Activated naive CD4-positive, alpha-beta T cell treated with anti-CD3 and anti-CD28 coated beads, Interleukin-2, amount 50 U/mL, for 24 hours (primary cell): ENCODE data around the gene DIDO1.
"Not testable (repeated sequence)": the region's sequence is repeated elsewhere in the genome, so short reads cannot be mapped to it uniquely, and the experiment has no call there.

Experiments used
- H3K27ac Mint-ChIP-seq: one replicate; pipeline ENCODE4 v1.8.0; 2021; ENCODE audit warnings: mild to moderate bottlenecking, mixed read lengths
- H3K27me3 Mint-ChIP-seq: one replicate; pipeline ENCODE4 v1.8.0; 2021; ENCODE audit warnings: mixed read lengths
- H3K36me3 Mint-ChIP-seq: one replicate; pipeline ENCODE4 v1.8.0; 2021; ENCODE audit warnings: mixed read lengths
- H3K4me1 Mint-ChIP-seq: one replicate; pipeline ENCODE4 v1.8.0; 2021; ENCODE audit warnings: mixed read lengths
- H3K4me3 Mint-ChIP-seq: one replicate; pipeline ENCODE4 v1.8.0; 2021; ENCODE audit warnings: mild to moderate bottlenecking, mixed read lengths
- H3K9me3 Mint-ChIP-seq: one replicate; pipeline ENCODE4 v1.8.0; 2021; ENCODE audit warnings: mixed read lengths

DIDO1 gene

GRCh38 chr20:62928246-62928939 is 2.1 kb upstream of the DIDO1 start:
- Mint-ChIP-seq H3K4me3 (peak overlapping the region; percentile 92), H3K4me1 (peaks cover 56% of the 10 kb centered on the region), H3K9me3 (no peaks in the 10 kb centered on the region), H3K27ac (peak overlapping the region; percentile 64), H3K27me3 (no peaks in the 10 kb centered on the region), H3K36me3 (no peaks in the 10 kb centered on the region)

GRCh38 chr20:62927128-62927705 is 912 bp upstream of the DIDO1 start:
- no peaks in the 10 kb centered on the region for H3K27me3 Mint-ChIP-seq
- H3K4me3 Mint-ChIP-seq: peak overlapping the region; percentile 92
- H3K36me3 Mint-ChIP-seq: no peaks in the 10 kb centered on the region
- H3K27ac Mint-ChIP-seq: peak overlapping the region; percentile 25
- no peaks in the 10 kb centered on the region for H3K9me3 Mint-ChIP-seq
- H3K4me1 Mint-ChIP-seq: peaks cover 65% of the 10 kb centered on the region

GRCh38 chr20:62925420-62926228 is 681 bp downstream of the DIDO1 start:
- Mint-ChIP-seq H3K4me1 (peaks cover 66% of the 10 kb centered on the region), H3K27ac (peak overlapping the region; percentile 95), H3K9me3 (no peaks in the 10 kb centered on the region), H3K27me3 (no peaks in the 10 kb centered on the region), H3K4me3 (peak overlapping the region; percentile 96), H3K36me3 (peaks cover 2% of the 10 kb centered on the region)

GRCh38 chr20:62925076-62925419 is 1.3 kb downstream of the DIDO1 start:
- H3K9me3 Mint-ChIP-seq: no peaks in the 10 kb centered on the region

GRCh38 chr20:62924442-62925075 is 1.7 kb downstream of the DIDO1 start:
- peak overlapping the region; percentile 95 for H3K27ac Mint-ChIP-seq
- H3K9me3 Mint-ChIP-seq: no peaks in the 10 kb centered on the region
- H3K27me3 Mint-ChIP-seq: no peaks in the 10 kb centered on the region
- peak overlapping the region; percentile 96 for H3K4me3 Mint-ChIP-seq
- peaks cover 66% of the 10 kb centered on the region for H3K4me1 Mint-ChIP-seq
- peaks cover 2% of the 10 kb centered on the region for H3K36me3 Mint-ChIP-seq

More at GRCh38 chr20:62925076-62925419, 1.3 kb downstream of the DIDO1 start:
- Mint-ChIP-seq H3K4me1 (peaks cover 66% of the 10 kb centered on the region), H3K27ac (peak overlapping the region; percentile 95), H3K4me3 (peak overlapping the region; percentile 96), H3K27me3 (no peaks in the 10 kb centered on the region), H3K36me3 (peaks cover 2% of the 10 kb centered on the region)

GRCh38 chr20:62923669-62924441 is 2.5 kb downstream of the DIDO1 start:
- Mint-ChIP-seq H3K27ac (peak overlapping the region; percentile 95), H3K4me3 (peak overlapping the region; percentile 96), H3K36me3 (peaks cover 2% of the 10 kb centered on the region), H3K4me1 (peaks cover 70% of the 10 kb centered on the region), H3K9me3 (no peaks in the 10 kb centered on the region), H3K27me3 (no peaks in the 10 kb centered on the region)

- H3K4me1 Mint-ChIP-seq: peaks cover 70% of the 10 kb centered on the region
- not testable (repeated sequence) for H3K27me3 Mint-ChIP-seq
Measured at GRCh38 chr20:62923059-62923668, 3.1 kb downstream of the DIDO1 start.

GRCh38 chr20:62922451-62922921 is 3.8 kb downstream of the DIDO1 start:
- H3K27me3 Mint-ChIP-seq: no peaks in the 10 kb centered on the region
- peak overlapping the region; percentile 88 for H3K4me3 Mint-ChIP-seq
- peaks cover 70% of the 10 kb centered on the region for H3K4me1 Mint-ChIP-seq
- H3K9me3 Mint-ChIP-seq: no peaks in the 10 kb centered on the region
- peak overlapping the region; percentile 92 for H3K27ac Mint-ChIP-seq
- peaks cover 2% of the 10 kb centered on the region for H3K36me3 Mint-ChIP-seq

More at GRCh38 chr20:62923059-62923668, 3.1 kb downstream of the DIDO1 start:
- H3K36me3 Mint-ChIP-seq, H3K9me3 Mint-ChIP-seq: not testable (repeated sequence)
- H3K4me3 Mint-ChIP-seq: peak overlapping the region; percentile 88
- peak overlapping the region; percentile 92 for H3K27ac Mint-ChIP-seq

GRCh38 chr20:62921119-62921687 is 5.1 kb downstream of the DIDO1 start:
- Mint-ChIP-seq H3K9me3 (no peaks in the 10 kb centered on the region), H3K4me1 (peaks cover 77% of the 10 kb centered on the region), H3K27ac (peak overlapping the region; percentile 96), H3K4me3 (peak overlapping the region; percentile 82), H3K36me3 (peaks cover 2% of the 10 kb centered on the region), H3K27me3 (no peaks in the 10 kb centered on the region)

- Mint-ChIP-seq H3K4me3 (peak overlapping the region; percentile 85), H3K27ac (peak overlapping the region; percentile 79), H3K9me3 (no peaks in the 10 kb centered on the region), H3K27me3 (no peaks in the 10 kb centered on the region), H3K36me3 (peaks cover 2% of the 10 kb centered on the region), H3K4me1 (peaks cover 88% of the 10 kb centered on the region)
Measured at GRCh38 chr20:62920039-62920645, 6.2 kb downstream of the DIDO1 start.

GRCh38 chr20:62918831-62919230 is 7.5 kb downstream of the DIDO1 start:
- Mint-ChIP-seq H3K9me3 (no peaks in the 10 kb centered on the region), H3K27me3 (no peaks in the 10 kb centered on the region), H3K27ac (peak overlapping the region; percentile 85), H3K4me3 (peak overlapping the region; percentile 85), H3K4me1 (peaks cover 89% of the 10 kb centered on the region), H3K36me3 (peaks cover 2% of the 10 kb centered on the region)

GRCh38 chr20:62918147-62918546 is 8.2 kb downstream of the DIDO1 start:
- Mint-ChIP-seq H3K27me3 (no peaks in the 10 kb centered on the region), H3K27ac (peak overlapping the region; percentile 85), H3K4me1 (peaks cover 90% of the 10 kb centered on the region), H3K36me3 (peaks cover 2% of the 10 kb centered on the region), H3K9me3 (no peaks in the 10 kb centered on the region), H3K4me3 (peak overlapping the region; percentile 85)

- Mint-ChIP-seq H3K27ac (peak overlapping the region; percentile 85), H3K4me1 (peaks cover 90% of the 10 kb centered on the region), H3K9me3 (no peaks in the 10 kb centered on the region), H3K4me3 (peak overlapping the region; percentile 85), H3K36me3 (peaks cover 2% of the 10 kb centered on the region), H3K27me3 (no peaks in the 10 kb centered on the region)
Measured at GRCh38 chr20:62917720-62918119, 8.6 kb downstream of the DIDO1 start.
